ENCODE data around the gene CPT1B. TPM values are rescaled to one million over a fixed set of nuclear protein-coding genes. Genes with fewer than 3 reads are reported as not detected.

Gene CPT1B
- total and polyA plus RNA-seq, 5 donors from 2014 or later: 0.25 to 71.8 (median 0.52) TPM; not detected in 1

GRCh38 chr22:50570861-50571260 lies 7.4 kb downstream of the CPT1B start:
- Histone ChIP-seq H3K4me1 (ENCODE audit: control insufficient read depth, insufficient read depth, low read length, poor library complexity, severe bottlenecking) (no peaks in the 10 kb centered on the region), H3K9me3 (ENCODE audit: control insufficient read depth in 2 of 2, low read length in 2 of 2) (no peaks in the 10 kb centered on the region)
- peaks cover 27% of the 10 kb centered on the region for H3K36me3 Mint-ChIP-seq

GRCh38 chr22:50569896-50570535 lies 8.2 kb downstream of the CPT1B start:
- H3K36me3 ChIP-seq (ENCODE audit: control insufficient read depth, insufficient read depth, low read length): peaks cover 39% of the 10 kb centered on the region
- no peak overlapping the region for H3K4me3 Mint-ChIP-seq
- no peak for ATAC-seq (ENCODE audit: low read depth in 2 of 2)
- H3K27ac ChIP-seq (ENCODE audit: insufficient read depth, low read length, poor library complexity, severe bottlenecking): no peak overlapping the region
- no peaks in the 10 kb centered on the region for H3K4me1 ChIP-seq (ENCODE audit: control insufficient read depth, insufficient read depth, low read length, poor library complexity, severe bottlenecking)
- H3K27ac Mint-ChIP-seq: no peak overlapping the region
- peaks cover 4% of the 10 kb centered on the region for H3K27me3 Mint-ChIP-seq
- H3K4me1 Mint-ChIP-seq: no peaks in the 10 kb centered on the region
- no peaks in the 10 kb centered on the region for H3K27me3 ChIP-seq (ENCODE audit: control insufficient read depth, insufficient read depth, low read length)
- no peaks in the 10 kb centered on the region for H3K9me3 Mint-ChIP-seq
- H3K36me3 Mint-ChIP-seq: peaks cover 25% of the 10 kb centered on the region
- H3K9me3 ChIP-seq (ENCODE audit: control insufficient read depth in 2 of 2, low read length in 2 of 2): no peaks in the 10 kb centered on the region
- H3K4me3 ChIP-seq (ENCODE audit: low read depth, low read length): no peak overlapping the region
- DNase-seq: no peak

More at GRCh38 chr22:50570861-50571260, 7.4 kb downstream of the CPT1B start:
- Mint-ChIP-seq H3K4me3 (no peak overlapping the region), H3K4me1 (no peaks in the 10 kb centered on the region), H3K9me3 (no peaks in the 10 kb centered on the region), H3K27me3 (peaks cover 4% of the 10 kb centered on the region), H3K27ac (no peak overlapping the region)
- Histone ChIP-seq H3K4me3 (ENCODE audit: low read depth, low read length) (no peak overlapping the region), H3K27ac (ENCODE audit: insufficient read depth, low read length, poor library complexity, severe bottlenecking) (no peak overlapping the region), H3K27me3 (ENCODE audit: control insufficient read depth, insufficient read depth, low read length) (no peaks in the 10 kb centered on the region), H3K36me3 (ENCODE audit: control insufficient read depth, insufficient read depth, low read length) (peaks cover 39% of the 10 kb centered on the region)
- ATAC-seq (ENCODE audit: low read depth in 2 of 2) (no peak), DNase-seq (no peak)

- Mint-ChIP-seq H3K27me3 (peaks cover 4% of the 10 kb centered on the region), H3K4me3 (no peak overlapping the region), H3K36me3 (peaks cover 25% of the 10 kb centered on the region), H3K27ac (no peak overlapping the region), H3K4me1 (peaks cover 0 to 2% (median 0%) of the 10 kb centered on the region in 4 donors), H3K9me3 (no peaks in the 10 kb centered on the region)
- ATAC-seq (ENCODE audit: low read depth in 2 of 2): no peak
- Histone ChIP-seq H3K4me3 (ENCODE audit: low read depth, low read length) (no peak overlapping the region), H3K4me1 (ENCODE audit: control insufficient read depth, insufficient read depth, low read length, poor library complexity, severe bottlenecking) (no peaks in the 10 kb centered on the region), H3K27me3 (ENCODE audit: control insufficient read depth, insufficient read depth, low read length) (no peaks in the 10 kb centered on the region), H3K9me3 (ENCODE audit: control insufficient read depth in 2 of 2, low read length in 2 of 2) (no peaks in the 10 kb centered on the region), H3K27ac (ENCODE audit: insufficient read depth, low read length, poor library complexity, severe bottlenecking) (no peak overlapping the region), H3K36me3 (ENCODE audit: control insufficient read depth, insufficient read depth, low read length) (peaks cover 36% of the 10 kb centered on the region)
- DNase-seq: no peak
Observed at GRCh38 chr22:50569041-50569459, 9.2 kb downstream of the CPT1B start.

DNA sequence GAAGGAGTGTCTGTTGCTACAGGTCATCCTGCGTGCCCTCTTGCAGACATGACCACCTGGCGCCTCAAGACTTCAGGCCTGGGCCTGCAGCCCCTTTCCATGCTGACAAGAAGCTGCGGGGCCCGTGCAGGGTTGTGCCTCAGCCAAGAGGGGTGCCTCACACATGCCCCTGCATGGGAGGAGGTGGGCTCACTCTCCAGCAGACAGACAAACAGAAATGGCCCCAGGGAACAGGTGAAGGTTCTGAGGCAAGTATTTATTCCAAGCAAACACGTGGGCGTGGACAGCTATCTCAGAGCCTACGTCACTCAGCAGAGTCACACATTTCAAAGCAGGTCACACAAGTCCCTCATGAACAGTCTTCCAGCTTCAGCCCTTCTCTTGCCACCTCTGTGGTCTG lies 9.6 kb downstream of the CPT1B start:
- H3K4me3 Mint-ChIP-seq: no peak overlapping the region
- Histone ChIP-seq H3K4me1 (ENCODE audit: control insufficient read depth, insufficient read depth, low read length, poor library complexity, severe bottlenecking) (peaks cover 2% of the 10 kb centered on the region), H3K36me3 (ENCODE audit: control insufficient read depth, insufficient read depth, low read length) (peaks cover 35% of the 10 kb centered on the region), H3K27me3 (ENCODE audit: control insufficient read depth, insufficient read depth, low read length) (no peaks in the 10 kb centered on the region), H3K27ac (ENCODE audit: insufficient read depth, low read length, poor library complexity, severe bottlenecking) (no peak overlapping the region), H3K4me3 (ENCODE audit: low read depth, low read length) (no peak overlapping the region), H3K9me3 (ENCODE audit: control insufficient read depth in 2 of 2, low read length in 2 of 2) (no peaks in the 10 kb centered on the region)
- H3K9me3 Mint-ChIP-seq: no peaks in the 10 kb centered on the region
- H3K4me1 Mint-ChIP-seq: peaks cover 0 to 5% (median 2%) of the 10 kb centered on the region in 4 donors
- ATAC-seq (ENCODE audit: low read depth in 2 of 2): no peak
- H3K27ac Mint-ChIP-seq: no peak overlapping the region
- no peak for DNase-seq
- H3K36me3 Mint-ChIP-seq: peaks cover 25% of the 10 kb centered on the region
- peaks cover 4% of the 10 kb centered on the region for H3K27me3 Mint-ChIP-seq

- Histone ChIP-seq H3K9me3 (ENCODE audit: control insufficient read depth in 2 of 2, low read length in 2 of 2) (no peaks in the 10 kb centered on the region), H3K4me1 (ENCODE audit: control insufficient read depth, insufficient read depth, low read length, poor library complexity, severe bottlenecking) (peaks cover 10% of the 10 kb centered on the region), H3K4me3 (ENCODE audit: low read depth, low read length) (no peak overlapping the region), H3K36me3 (ENCODE audit: control insufficient read depth, insufficient read depth, low read length) (peaks cover 35% of the 10 kb centered on the region), H3K27me3 (ENCODE audit: control insufficient read depth, insufficient read depth, low read length) (no peaks in the 10 kb centered on the region), H3K27ac (ENCODE audit: insufficient read depth, low read length, poor library complexity, severe bottlenecking) (no peak overlapping the region)
- Mint-ChIP-seq H3K36me3 (peaks cover 25% of the 10 kb centered on the region), H3K9me3 (no peaks in the 10 kb centered on the region), H3K4me3 (no peak overlapping the region), H3K27me3 (peaks cover 6% of the 10 kb centered on the region), H3K27ac (no peak overlapping the region), H3K4me1 (peaks cover 0 to 13% (median 8%) of the 10 kb centered on the region in 4 donors)
- DNase-seq (no peak), ATAC-seq (ENCODE audit: low read depth in 2 of 2) (no peak)
Observed at GRCh38 chr22:50567721-50568252, 10.4 kb downstream of the CPT1B start.

DNA sequence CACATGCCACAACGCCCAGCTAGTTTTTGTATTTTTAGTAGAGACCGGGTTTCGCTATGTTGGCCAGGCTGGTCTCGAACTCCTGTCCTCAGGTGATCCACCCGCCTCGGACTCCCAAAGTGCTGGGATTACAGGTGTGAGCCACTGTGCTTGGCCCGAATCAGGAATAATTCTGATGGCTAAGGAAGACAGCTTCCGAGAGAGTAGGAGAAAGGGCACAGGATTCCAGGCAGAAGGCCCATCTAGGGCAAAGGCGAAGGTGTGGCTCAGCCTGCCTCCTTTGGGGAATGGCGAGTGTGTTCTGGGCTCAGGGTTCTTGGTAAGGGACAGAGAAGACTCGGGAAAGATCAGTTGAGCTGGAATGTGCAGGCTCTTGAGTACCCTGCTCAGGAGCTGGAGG lies 13.9 kb downstream of the CPT1B start:
- H3K4me1 ChIP-seq (ENCODE audit: control insufficient read depth, insufficient read depth, low read length, poor library complexity, severe bottlenecking): peaks cover 10% of the 10 kb centered on the region
- no peak overlapping the region for H3K27ac Mint-ChIP-seq

DNA sequence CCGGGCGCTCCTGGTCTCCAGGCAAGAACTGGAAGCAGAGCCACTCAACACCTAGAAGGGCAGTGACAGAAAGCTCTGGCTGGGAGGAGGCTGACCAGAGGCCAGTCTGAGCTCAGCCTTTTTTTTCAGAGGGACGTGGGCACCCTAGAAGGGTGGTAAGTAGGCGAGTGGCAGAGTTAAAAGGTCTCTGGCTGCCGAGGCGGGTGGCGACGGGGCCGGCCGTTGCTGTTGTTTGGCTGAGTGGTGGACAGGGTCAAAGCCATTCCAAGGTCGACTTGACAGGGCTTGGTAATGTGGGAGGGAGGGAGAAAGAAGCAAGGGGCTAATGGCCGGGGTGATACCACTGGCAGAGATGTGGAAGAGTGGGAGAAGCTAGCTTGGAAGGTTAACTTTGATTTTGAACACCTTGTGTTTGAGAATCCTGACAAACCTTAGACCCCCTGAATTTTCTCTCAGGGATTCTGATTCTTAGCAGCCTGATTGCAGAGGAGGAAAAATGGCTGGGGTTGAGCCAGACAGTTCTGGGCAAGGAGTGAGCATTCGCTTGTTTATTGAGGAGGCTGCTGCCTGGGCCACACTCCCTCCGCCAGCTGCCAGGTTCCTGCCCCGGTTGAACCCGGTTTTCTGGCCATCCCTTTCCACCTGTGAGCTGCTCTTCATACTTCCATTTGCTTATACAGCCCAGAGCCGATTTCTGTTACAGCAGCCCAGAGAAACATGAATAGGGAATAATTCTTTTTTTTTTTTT lies 14.6 kb downstream of the CPT1B start:
- Histone ChIP-seq H3K4me1 (ENCODE audit: control insufficient read depth, insufficient read depth, low read length, poor library complexity, severe bottlenecking) (peaks cover 10% of the 10 kb centered on the region), H3K36me3 (ENCODE audit: control insufficient read depth, insufficient read depth, low read length) (peaks cover 2% of the 10 kb centered on the region), H3K4me3 (ENCODE audit: low read depth, low read length) (peak overlapping the region; percentile 69), H3K27ac (ENCODE audit: insufficient read depth, low read length, poor library complexity, severe bottlenecking) (peak overlapping the region; percentile 55), H3K27me3 (ENCODE audit: control insufficient read depth, insufficient read depth, low read length) (no peaks in the 10 kb centered on the region), H3K9me3 (ENCODE audit: control insufficient read depth in 2 of 2, low read length in 2 of 2) (no peaks in the 10 kb centered on the region)
- Mint-ChIP-seq H3K9me3 (peaks cover 0 to 2% (median 0%) of the 10 kb centered on the region in 7 donors), H3K27me3 (peaks cover 20% of the 10 kb centered on the region), H3K27ac (peak overlapping the region; percentile 88 to 94 (median 90)), H3K4me1 (peaks cover 0 to 23% (median 15%) of the 10 kb centered on the region in 4 donors), H3K4me3 (peak overlapping the region; percentile 92 to 95 (median 94)), H3K36me3 (peaks cover 3% of the 10 kb centered on the region)
- no peak for DNase-seq
- no peak for ATAC-seq (ENCODE audit: low read depth in 2 of 2)

More for the DNA sequence above, 13.9 kb downstream of the CPT1B start:
- Mint-ChIP-seq H3K4me3 (peak overlapping the region in 2 of 4 donors; percentile 26 to 95), H3K27me3 (peaks cover 20% of the 10 kb centered on the region), H3K9me3 (peaks cover 0 to 2% (median 0%) of the 10 kb centered on the region in 7 donors), H3K4me1 (peaks cover 0 to 23% (median 15%) of the 10 kb centered on the region in 4 donors), H3K36me3 (peaks cover 3% of the 10 kb centered on the region)
- no peak overlapping the region for H3K4me3 ChIP-seq (ENCODE audit: low read depth, low read length)
- H3K9me3 ChIP-seq (ENCODE audit: control insufficient read depth in 2 of 2, low read length in 2 of 2): no peaks in the 10 kb centered on the region
- no peak overlapping the region for H3K27ac ChIP-seq (ENCODE audit: insufficient read depth, low read length, poor library complexity, severe bottlenecking)
- H3K27me3 ChIP-seq (ENCODE audit: control insufficient read depth, insufficient read depth, low read length): no peaks in the 10 kb centered on the region
- peaks cover 9% of the 10 kb centered on the region for H3K36me3 ChIP-seq (ENCODE audit: control insufficient read depth, insufficient read depth, low read length)
- no peak for DNase-seq
- ATAC-seq (ENCODE audit: low read depth in 2 of 2): no peak
